ENCODE measurements around the gene FNBP1. TPM values are rescaled to one million over a fixed set of nuclear protein-coding genes. Genes with fewer than 3 reads are reported as not detected.
A peak's percentile ranks its signal among the peaks of the same experiment; 100 is the strongest.
"Not testable (repeated sequence)": the region's sequence is repeated elsewhere in the genome, so short reads cannot be mapped to it uniquely, and the experiment has no call there.

The FNBP1 gene
- polyA plus RNA-seq, 1 donor from 2014 or later: 173 TPM

GRCh38 chr9:129949821-129950220, 93.2 kb downstream of the FNBP1 start:
- peak overlapping the region in 2 of 3 donors; percentile 34 to 48 for H3K27ac Mint-ChIP-seq
- H3K27me3 Mint-ChIP-seq: no peaks in the 10 kb centered on the region
- H3K36me3 Mint-ChIP-seq: peaks cover 6% of the 10 kb centered on the region
- H3K4me3 Mint-ChIP-seq: peak overlapping the region in 1 of 4 donors; percentile 33
- peaks cover 15 to 18% (median 17%) of the 10 kb centered on the region in 3 donors for H3K4me1 Mint-ChIP-seq
- no peaks in the 10 kb centered on the region for H3K9me3 Mint-ChIP-seq

- H3K27me3 Mint-ChIP-seq, H3K4me3 Mint-ChIP-seq, H3K9me3 Mint-ChIP-seq, H3K36me3 Mint-ChIP-seq: not testable (repeated sequence)
- H3K27ac Mint-ChIP-seq: peak overlapping the region in 1 of 3 donors; percentile 34
- peaks cover 13 to 23% (median 19%) of the 10 kb centered on the region in 3 donors for H3K4me1 Mint-ChIP-seq
These were observed 94.4 kb downstream of the FNBP1 start for GRCh38 chr9:129948626-129949025.

GRCh38 chr9:129946246-129946995, 96.6 kb downstream of the FNBP1 start:
- H3K4me1 Mint-ChIP-seq: peaks cover 17 to 25% (median 19%) of the 10 kb centered on the region in 3 donors
- peaks cover 14% of the 10 kb centered on the region for H3K36me3 Mint-ChIP-seq
- H3K4me3 Mint-ChIP-seq: peak overlapping the region in 2 of 4 donors; percentile 62 to 68
- H3K27ac Mint-ChIP-seq: peak overlapping the region in 2 of 3 donors; percentile 10 to 52
- H3K9me3 Mint-ChIP-seq: peaks cover 2 to 4% (median 4%) of the 10 kb centered on the region in 3 donors
- H3K27me3 Mint-ChIP-seq: no peaks in the 10 kb centered on the region

GRCh38 chr9:129945314-129945713, 97.7 kb downstream of the FNBP1 start:
- peaks cover 18 to 26% (median 20%) of the 10 kb centered on the region in 3 donors for H3K4me1 Mint-ChIP-seq
- H3K27me3 Mint-ChIP-seq: no peaks in the 10 kb centered on the region
- H3K4me3 Mint-ChIP-seq: peak overlapping the region in 2 of 4 donors; percentile 60
- peak overlapping the region in 2 of 3 donors; percentile 23 to 82 for H3K27ac Mint-ChIP-seq
- peaks cover 14% of the 10 kb centered on the region for H3K36me3 Mint-ChIP-seq
- H3K9me3 Mint-ChIP-seq: peaks cover 2 to 4% (median 4%) of the 10 kb centered on the region in 3 donors

GRCh38 chr9:129944506-129945116, 98.4 kb downstream of the FNBP1 start:
- peak overlapping the region in 2 of 3 donors; percentile 36 to 75 for H3K27ac Mint-ChIP-seq
- peaks cover 15% of the 10 kb centered on the region for H3K36me3 Mint-ChIP-seq
- H3K27me3 Mint-ChIP-seq: no peaks in the 10 kb centered on the region
- H3K4me3 Mint-ChIP-seq: peak overlapping the region in 1 of 4 donors; percentile 2
- peaks cover 2 to 4% (median 4%) of the 10 kb centered on the region in 3 donors for H3K9me3 Mint-ChIP-seq
- H3K4me1 Mint-ChIP-seq: peaks cover 21 to 26% (median 25%) of the 10 kb centered on the region in 3 donors

GRCh38 chr9:129939431-129939830, 103.6 kb downstream of the FNBP1 start:
- Mint-ChIP-seq H3K4me1 (peaks cover 7 to 25% (median 17%) of the 10 kb centered on the region in 3 donors), H3K27me3 (no peaks in the 10 kb centered on the region), H3K27ac (peak overlapping the region in 1 of 3 donors; percentile 64), H3K9me3 (peaks cover 2 to 4% (median 4%) of the 10 kb centered on the region in 3 donors), H3K4me3 (peak overlapping the region in 1 of 4 donors; percentile 73), H3K36me3 (peaks cover 12% of the 10 kb centered on the region)

GRCh38 chr9:129938291-129938979, 104.6 kb downstream of the FNBP1 start:
- H3K36me3 Mint-ChIP-seq: peaks cover 12% of the 10 kb centered on the region
- H3K27ac Mint-ChIP-seq: peak overlapping the region in 2 of 3 donors; percentile 19 to 76
- H3K4me1 Mint-ChIP-seq: peaks cover 14 to 35% (median 22%) of the 10 kb centered on the region in 3 donors
- peaks cover 0 to 4% (median 4%) of the 10 kb centered on the region in 3 donors for H3K9me3 Mint-ChIP-seq
- no peaks in the 10 kb centered on the region for H3K27me3 Mint-ChIP-seq
- H3K4me3 Mint-ChIP-seq: peak overlapping the region in 1 of 4 donors; percentile 73

- H3K27ac Mint-ChIP-seq, H3K9me3 Mint-ChIP-seq, H3K4me3 Mint-ChIP-seq, H3K36me3 Mint-ChIP-seq, H3K27me3 Mint-ChIP-seq: not testable (repeated sequence)
- peaks cover 20 to 40% (median 28%) of the 10 kb centered on the region in 3 donors for H3K4me1 Mint-ChIP-seq
These were observed 105.1 kb downstream of the FNBP1 start for GRCh38 chr9:129937879-129938278.

- H3K27ac Mint-ChIP-seq: peak overlapping the region in 1 of 3 donors; percentile 31
- peaks cover 4% of the 10 kb centered on the region for H3K36me3 Mint-ChIP-seq
- no peaks in the 10 kb centered on the region for H3K9me3 Mint-ChIP-seq
- no peak overlapping the region for H3K4me3 Mint-ChIP-seq
- H3K27me3 Mint-ChIP-seq: no peaks in the 10 kb centered on the region
- peaks cover 32 to 44% (median 37%) of the 10 kb centered on the region in 3 donors for H3K4me1 Mint-ChIP-seq
These were observed 106.8 kb downstream of the FNBP1 start for GRCh38 chr9:129936222-129936621.

- Mint-ChIP-seq H3K36me3 (peaks cover 3% of the 10 kb centered on the region), H3K4me1 (peaks cover 30 to 38% (median 35%) of the 10 kb centered on the region in 3 donors), H3K4me3 (peak overlapping the region in 1 of 4 donors; percentile 63), H3K9me3 (no peaks in the 10 kb centered on the region), H3K27me3 (no peaks in the 10 kb centered on the region), H3K27ac (peak overlapping the region; percentile 46 to 94 (median 86))
These were observed 108.2 kb downstream of the FNBP1 start for GRCh38 chr9:129934780-129935179.

GRCh38 chr9:129934041-129934591, 108.9 kb downstream of the FNBP1 start:
- Mint-ChIP-seq H3K4me3 (peak overlapping the region in 3 of 4 donors; percentile 11 to 88 (median 65)), H3K36me3 (peaks cover 3% of the 10 kb centered on the region), H3K9me3 (no peaks in the 10 kb centered on the region), H3K4me1 (peaks cover 30 to 35% (median 32%) of the 10 kb centered on the region in 3 donors), H3K27ac (peak overlapping the region; percentile 46 to 94 (median 86)), H3K27me3 (no peaks in the 10 kb centered on the region)

GRCh38 chr9:129933185-129934040, 109.6 kb downstream of the FNBP1 start:
- H3K9me3 Mint-ChIP-seq: no peaks in the 10 kb centered on the region
- H3K27ac Mint-ChIP-seq: peak overlapping the region; percentile 46 to 94 (median 86)
- H3K4me3 Mint-ChIP-seq: peak overlapping the region in 2 of 4 donors; percentile 65 to 88
- peaks cover 3% of the 10 kb centered on the region for H3K36me3 Mint-ChIP-seq
- H3K4me1 Mint-ChIP-seq: peaks cover 30 to 32% (median 31%) of the 10 kb centered on the region in 3 donors
- H3K27me3 Mint-ChIP-seq: no peaks in the 10 kb centered on the region

- H3K4me3 Mint-ChIP-seq: peak overlapping the region; percentile 1 to 88 (median 44)
- H3K36me3 Mint-ChIP-seq: peaks cover 3% of the 10 kb centered on the region
- no peaks in the 10 kb centered on the region for H3K9me3 Mint-ChIP-seq
- no peaks in the 10 kb centered on the region for H3K27me3 Mint-ChIP-seq
- peak overlapping the region; percentile 24 to 93 (median 46) for H3K27ac Mint-ChIP-seq
- H3K4me1 Mint-ChIP-seq: peaks cover 30 to 32% (median 31%) of the 10 kb centered on the region in 3 donors
These were observed 110.5 kb downstream of the FNBP1 start for GRCh38 chr9:129932303-129933151.
